A673 (cell line): ENCODE results near the gene SORCS3. TPM values are rescaled to one million over a fixed set of nuclear protein-coding genes. Genes with fewer than 3 reads are reported as not detected.

Experiments
- BruUV-seq: library from RNA; stranded (reverse); fragments of 400-500 nt; replicated peaks from 2 replicates; lab custom pipeline; 2021; lab: Mats Ljungman, UMichigan
- CTCF ChIA-PET: fragments of 300-600 bp; sonication (Branson Sonifier 250); formaldehyde crosslinking; loops from one replicate; lab custom pipeline; 2022; ENCODE audit warnings: antibody characterized with exemption; lab: Charles Lee
- POLR2A ChIA-PET: fragments of 300-600 bp; sonication (Branson Sonifier 250); formaldehyde crosslinking; loops from one replicate; lab custom pipeline; 2022; ENCODE audit warnings: antibody characterized with exemption; ENCODE audit not compliant: low non-redundant PET; lab: Charles Lee
- DNase-seq: peaks from one replicate; pipeline ENCODE4 v3.0.0-alpha.2; 2015; ENCODE audit warnings: low spot score
- H3K27ac ChIP-seq: fragments of 200-600 bp; sonication (generic); 2 replicates; pipeline ENCODE4 v1.5.1; 2016; ENCODE audit warnings: mixed run types, low read depth, mild to moderate bottlenecking, mixed read lengths, antibody characterized with exemption, low read length; ENCODE audit not compliant: poor library complexity, severe bottlenecking
- H3K27me3 ChIP-seq: fragments of 200-600 bp; sonication (generic); replicated peaks from 2 replicates; pipeline ENCODE4 v1.6.1; 2017; ENCODE audit warnings: mixed run types, low read depth, mild to moderate bottlenecking, mixed read lengths, antibody characterized with exemption, low read length; ENCODE audit not compliant: insufficient read depth, poor library complexity
- H3K36me3 ChIP-seq: fragments of 200-600 bp; sonication (generic); 2 replicates; pipeline ENCODE4 v1.6.1; 2016; ENCODE audit warnings: mixed run types, mild to moderate bottlenecking, mixed read lengths, antibody characterized with exemption, low read length; ENCODE audit not compliant: insufficient read depth, poor library complexity, severe bottlenecking
- H3K4me1 ChIP-seq: fragments of 200-600 bp; sonication (generic); 2 replicates; pipeline ENCODE4 v1.6.1; 2017; ENCODE audit warnings: mixed run types, mild to moderate bottlenecking, mixed read lengths, antibody characterized with exemption, low read length; ENCODE audit not compliant: insufficient read depth, poor library complexity, severe bottlenecking
- H3K4me3 ChIP-seq: fragments of 200-600 bp; sonication (generic); 2 replicates; pipeline ENCODE4 v1.5.1; 2016; ENCODE audit warnings: low read depth, mixed run types, mild to moderate bottlenecking, mixed read lengths, low read length; ENCODE audit not compliant: poor library complexity, severe bottlenecking
- H3K9me3 ChIP-seq: fragments of 200-600 bp; sonication (generic); 2 replicates; pipeline ENCODE4 v1.6.1; 2016; ENCODE audit warnings: mixed run types, low read depth, mild to moderate bottlenecking, mixed read lengths, antibody characterized with exemption, low read length; ENCODE audit not compliant: poor library complexity, severe bottlenecking
- CTCF ChIP-seq: fragments of 300-800, 200-600 bp; sonication (generic); conservative IDR thresholded peaks from 2 replicates; pipeline ENCODE4 v1.5.1; 2017; ENCODE audit warnings: low read depth, mild to moderate bottlenecking, antibody characterized with exemption, low read length, moderate library complexity, mixed read lengths
- EZH2 ChIP-seq: fragments of 200-600 bp; sonication (generic); IDR thresholded peaks from 2 replicates; pipeline ENCODE4 v1.6.1; 2017; ENCODE audit warnings: borderline replicate concordance, low read depth, mild to moderate bottlenecking, mixed read lengths, antibody characterized with exemption, low read length; ENCODE audit not compliant: poor library complexity, severe bottlenecking
- intact Hi-C: fragments of 100-400 bp; cut with micrococcal nuclease; formaldehyde crosslinking; loops from one replicate; pipeline ENCODE4 v1.10.0; 2022; ENCODE audit not compliant: unreplicated experiment
- total RNA-seq: library from RNA; stranded (reverse); gene quantifications from 2 replicates; pipeline ENCODE4 v1.2.3, GENCODE V29; 2021

SORCS3 gene
- total RNA-seq, 1 experiment from 2014 or later = not detected

- ChIA-PET CTCF (no interaction called here), POLR2A (no interaction called here)
- Histone ChIP-seq H3K36me3 (no peaks in the 10 kb centered on the region), H3K4me3 (no peak overlapping the region), H3K9me3 (no peaks in the 10 kb centered on the region), H3K4me1 (no peaks in the 10 kb centered on the region), H3K27ac (no peak overlapping the region), H3K27me3 (peaks cover 34% of the 10 kb centered on the region)
- no TSS peak for BruUV-seq
- intact Hi-C loops = no loop called here
- TF ChIP-seq EZH2 (no peak), CTCF (no peak)
- DNase-seq = no peak
These were observed 650.5 kb downstream of the SORCS3 start for GRCh38 chr10:105291571-105291970.

- Histone ChIP-seq H3K36me3 (no peaks in the 10 kb centered on the region), H3K27ac (no peak overlapping the region), H3K9me3 (no peaks in the 10 kb centered on the region), H3K4me1 (no peaks in the 10 kb centered on the region), H3K27me3 (peaks cover 27% of the 10 kb centered on the region), H3K4me3 (no peak overlapping the region)
- no peak for TF ChIP-seq EZH2
- TF ChIP-seq CTCF = no peak
- intact Hi-C loops = no loop called here
- ChIA-PET CTCF (no interaction called here), POLR2A (no interaction called here)
- no TSS peak for BruUV-seq
- no peak for DNase-seq
These were observed 651.1 kb downstream of the SORCS3 start for GRCh38 chr10:105292236-105292635.
